GM12874 (cell line): ENCODE results near the gene TBC1D20.

ENCODE experiments used
- CTCF ChIP-seq: IDR thresholded peaks from 2 replicates; pipeline ENCODE4 v1.5.1; 2011; ENCODE audit warnings: low read depth, mild to moderate bottlenecking, control low read depth, low read length, moderate library complexity; ENCODE audit not compliant: insufficient read depth

TBC1D20 gene

DNA sequence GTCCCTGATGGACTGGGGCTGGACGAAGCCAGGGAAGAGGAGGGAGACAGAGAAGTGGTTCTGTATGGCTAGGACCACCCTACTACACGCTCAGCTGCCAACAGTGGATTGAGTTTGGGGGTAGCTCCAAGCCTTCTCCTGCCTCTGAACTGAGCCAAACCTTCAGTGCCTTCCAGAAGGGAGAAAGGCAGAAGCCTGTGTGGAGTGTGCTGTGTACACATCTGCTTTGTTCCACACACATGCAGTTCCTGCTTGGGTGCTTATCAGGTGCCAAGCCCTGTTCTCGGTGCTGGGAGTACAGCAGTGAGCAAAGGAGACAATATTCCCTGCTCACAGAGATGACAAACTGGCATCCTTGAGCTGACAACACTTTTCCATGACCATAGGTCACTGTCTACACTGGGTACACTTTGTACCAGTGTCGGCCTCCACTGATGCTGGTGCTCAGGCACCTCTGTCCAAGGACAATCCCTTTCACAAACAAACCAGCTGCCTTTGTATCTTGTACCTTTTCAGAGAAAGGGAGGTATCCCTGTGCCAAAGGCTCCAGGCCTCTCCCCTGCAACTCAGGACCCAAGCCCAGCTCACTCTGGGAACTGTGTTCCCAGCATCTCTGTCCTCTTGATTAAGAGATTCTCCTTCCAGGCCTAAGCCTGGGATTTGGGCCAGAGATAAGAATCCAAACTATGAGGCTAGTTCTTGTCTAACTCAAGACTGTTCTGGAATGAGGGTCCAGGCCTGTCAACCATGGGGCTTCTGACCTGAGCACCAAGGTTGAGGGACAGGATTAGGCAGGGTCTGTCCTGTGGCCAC is 65.5 kb downstream of the TBC1D20 start:
- no peak for TF ChIP-seq CTCF

- TF ChIP-seq CTCF, result no peak
These were observed 66.1 kb downstream of the TBC1D20 start for GRCh38 chr20:396252-396618.

GRCh38 chr20:391041-391711 is 71.2 kb downstream of the TBC1D20 start:
- TF ChIP-seq CTCF, result no peak

DNA sequence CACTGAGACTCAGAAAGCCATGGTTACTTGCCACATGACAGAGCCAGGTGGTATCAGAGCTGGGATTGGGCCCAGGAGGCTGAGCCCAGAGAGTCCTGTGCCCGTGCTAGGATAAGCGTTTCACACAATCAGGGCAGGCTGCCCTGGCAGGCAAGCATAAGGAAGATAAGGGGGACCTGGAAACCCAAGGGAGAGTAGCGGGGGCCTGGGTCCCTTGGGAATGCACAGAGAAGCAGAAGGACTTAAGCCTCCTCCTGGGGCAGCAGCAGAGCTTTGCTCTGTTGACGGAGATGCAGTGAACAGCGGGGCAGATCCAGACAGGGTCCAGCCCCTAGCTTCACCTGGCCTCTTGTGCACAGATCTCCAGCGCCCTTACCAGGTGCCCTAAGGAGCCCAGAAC is 73.1 kb downstream of the TBC1D20 start:
- TF ChIP-seq CTCF, result no peak

DNA sequence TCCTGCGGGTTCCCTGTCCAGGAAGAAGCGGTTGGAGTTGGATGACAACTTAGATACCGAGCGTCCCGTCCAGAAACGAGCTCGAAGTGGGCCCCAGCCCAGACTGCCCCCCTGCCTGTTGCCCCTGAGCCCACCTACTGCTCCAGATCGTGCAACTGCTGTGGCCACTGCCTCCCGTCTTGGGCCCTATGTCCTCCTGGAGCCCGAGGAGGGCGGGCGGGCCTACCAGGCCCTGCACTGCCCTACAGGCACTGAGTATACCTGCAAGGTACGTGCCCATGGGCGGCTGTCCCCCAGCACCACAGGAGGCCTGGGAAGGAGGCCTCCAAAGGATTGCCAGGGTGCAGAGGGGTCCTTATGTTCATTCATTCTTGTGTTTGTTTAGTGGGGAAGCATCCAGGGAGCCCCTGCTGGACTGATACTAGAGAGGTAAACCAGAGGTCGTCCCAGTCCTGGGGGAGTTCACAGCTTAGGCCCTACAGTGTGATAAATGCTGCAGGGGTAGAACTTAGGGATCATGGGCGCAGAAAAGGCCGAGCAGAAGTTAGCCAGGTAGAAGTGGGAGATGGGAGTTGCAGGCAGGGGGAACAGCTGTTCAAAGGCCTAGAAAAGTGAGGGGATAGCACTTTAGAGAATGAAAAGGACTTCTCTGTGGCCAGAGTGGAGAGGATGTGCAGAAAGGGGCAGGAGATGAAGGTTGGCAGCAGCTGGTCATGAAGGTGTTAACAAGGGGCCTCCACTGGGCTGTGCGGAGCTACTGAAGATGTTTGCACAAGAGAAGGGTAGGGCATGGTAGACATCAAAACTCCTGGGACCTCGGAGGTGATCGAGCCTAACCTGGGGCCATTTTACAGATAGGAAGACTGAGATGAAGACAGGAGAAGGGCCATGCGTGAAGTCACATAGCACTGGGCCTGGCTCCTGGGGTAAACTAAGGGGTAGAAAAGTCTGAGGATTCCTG is 74.0 kb downstream of the TBC1D20 start:
- no peak for TF ChIP-seq CTCF

- TF ChIP-seq CTCF, result no peak
These were observed 74.8 kb downstream of the TBC1D20 start for GRCh38 chr20:387520-387919.
